SK-N-SH (cell line): ENCODE results near the gene BSG. TPM values are rescaled to one million over a fixed set of nuclear protein-coding genes. Genes with fewer than 3 reads are reported as not detected.

Source experiments
- CTCF ChIA-PET: fragments of 300-600, 350-600 bp; formaldehyde crosslinking; extraction: SDS; loops from one replicate; lab custom pipeline; 2021; lab: Yijun Ruan, JAX
- POLR2A ChIA-PET: fragments of 350-600 bp; sonication (Branson Sonifier 250); formaldehyde crosslinking; extraction: SDS; loops from one replicate; lab custom pipeline; 2020; ENCODE audit warnings: antibody characterized with exemption, inconsistent platforms; lab: Yijun Ruan, JAX
- DNase-seq: peaks from one replicate; pipeline ENCODE4 v3.0.0; 2012
- H2AFZ ChIP-seq: fragments of 200-600 bp; sonication (generic); 2 replicates; pipeline ENCODE4 v1.8.1; 2016; ENCODE audit warnings: antibody characterized with exemption, mild to moderate bottlenecking, low read depth
- H3F3A ChIP-seq: fragments of 200-600 bp; sonication (generic); replicated peaks from 2 replicates; pipeline ENCODE3; 2016; ENCODE audit warnings: antibody characterized with exemption, mild to moderate bottlenecking; ENCODE audit not compliant: insufficient read depth
- H3K27ac ChIP-seq, 2 experiments: fragments of 200-500 bp in 1 of 2; fragments of 200-600 bp in 1 of 2; sonication (Bioruptor generic) in 1 of 2; sonication (generic), shearing (Covaris generic) in 1 of 2; 2 replicates each; pipeline versions ENCODE4 v1.5.1 to v1.6.1; 2014 to 2016; ENCODE audit warnings: low read depth in 2 of 2, inconsistent platforms in 1 of 2, low read length in 1 of 2, mild to moderate bottlenecking in 1 of 2, mixed read lengths in 1 of 2
- H3K27me3 ChIP-seq: fragments of 200-600 bp; sonication (generic), shearing (Covaris generic); 2 replicates; pipeline ENCODE4 v1.6.1; 2016; ENCODE audit warnings: mixed run types; ENCODE audit not compliant: insufficient read depth
- H3K36me3 ChIP-seq, 2 experiments: fragments of 200-500 bp in 1 of 2; fragments of 200-600 bp in 1 of 2; sonication (Bioruptor generic) in 1 of 2; sonication (generic) in 1 of 2; replicated peaks in 1 of 2; 2 replicates each; pipeline versions ENCODE3 to v1.5.1; 2014 to 2016; ENCODE audit warnings: low read length in 1 of 2, mild to moderate bottlenecking in 1 of 2; ENCODE audit not compliant: insufficient read depth in 2 of 2, control insufficient read depth in 1 of 2
- H3K4me1 ChIP-seq, 2 experiments: fragments of 200-500 bp in 1 of 2; fragments of 200-600 bp in 1 of 2; sonication (Bioruptor generic) in 1 of 2; sonication (generic), shearing (Covaris generic) in 1 of 2; 2 replicates each; pipeline versions ENCODE4 v1.5.1 to v1.6.1; 2014 to 2016; ENCODE audit warnings: low read depth in 1 of 2, low read length in 1 of 2, mixed run types in 1 of 2; ENCODE audit not compliant: insufficient read depth in 2 of 2, control insufficient read depth in 1 of 2
- H3K4me2 ChIP-seq: fragments of 200-600 bp; sonication (generic), shearing (Covaris generic); 2 replicates; pipeline ENCODE4 v1.6.1; 2017; ENCODE audit warnings: mixed run types
- H3K4me3 ChIP-seq, 2 experiments: fragments of 200-500 bp in 1 of 2; fragments of 200-600 bp in 1 of 2; sonication (Bioruptor generic) in 1 of 2; sonication (generic), shearing (Covaris generic) in 1 of 2; 2 replicates each; pipeline versions ENCODE4 v1.5.1 to v1.8.1; 2014 to 2016; ENCODE audit warnings: low read depth in 2 of 2, inconsistent platforms in 1 of 2, low read length in 1 of 2, mild to moderate bottlenecking in 1 of 2, mixed read lengths in 1 of 2, moderate library complexity in 1 of 2
- H3K79me2 ChIP-seq: fragments of 200-600 bp; sonication (generic); 2 replicates; pipeline ENCODE4 v1.8.1; 2017; ENCODE audit warnings: mild to moderate bottlenecking; ENCODE audit not compliant: insufficient read depth
- H3K9ac ChIP-seq: fragments of 200-600 bp; sonication (generic); 2 replicates; pipeline ENCODE4 v1.6.1; 2017; ENCODE audit warnings: mixed run types
- H3K9me2 ChIP-seq: fragments of 200-600 bp; sonication (generic); 2 replicates; pipeline ENCODE4 v1.6.1; 2017; ENCODE audit warnings: mixed run types
- H3K9me3 ChIP-seq: fragments of 200-600 bp; sonication (generic); 2 replicates; pipeline ENCODE4 v1.6.1; 2017; ENCODE audit warnings: mixed run types, mild to moderate bottlenecking, moderate library complexity
- H4K20me1 ChIP-seq: fragments of 200-600 bp; sonication (generic); 2 replicates; pipeline ENCODE4 v1.6.1; 2017; ENCODE audit warnings: mild to moderate bottlenecking, mixed run types; ENCODE audit not compliant: insufficient read depth
- CHD2 ChIP-seq: fragments of 150-350 bp; IDR thresholded peaks from 2 replicates; pipeline ENCODE4 v1.6.1; 2018; ENCODE audit warnings: low read length; ENCODE audit not compliant: partially characterized antibody
- ELF1 ChIP-seq: IDR thresholded peaks from 2 replicates; pipeline ENCODE4 v1.4.0; 2012
- EP300 ChIP-seq, 2 experiments: IDR thresholded peaks; 2 replicates each; pipeline versions ENCODE4 v1.4.0 to v1.6.1; 2012; ENCODE audit warnings: borderline replicate concordance in 1 of 2, low read depth in 1 of 2, low read length in 1 of 2
- FOXJ3 ChIP-seq: sonication (generic); formaldehyde crosslinking; IDR thresholded peaks from 2 replicates; pipeline ENCODE4 v1.5.1; 2020; ENCODE audit warnings: mild to moderate bottlenecking, missing genetic modification reagents
- MXI1 ChIP-seq: IDR thresholded peaks from 2 replicates; pipeline ENCODE4 v1.6.1; 2012; ENCODE audit warnings: mild to moderate bottlenecking, low read depth, low read length, improper control_type of control experiment
- NFIC ChIP-seq: IDR thresholded peaks from 2 replicates; pipeline ENCODE4 v1.4.0; 2012; ENCODE audit warnings: borderline replicate concordance
- POLR2AphosphoS5 ChIP-seq: IDR thresholded peaks from 2 replicates; pipeline ENCODE4 v1.6.1; 2012; ENCODE audit warnings: low read depth, low read length
- RFX5 ChIP-seq: IDR thresholded peaks from 2 replicates; pipeline ENCODE4 v1.6.1; 2012; ENCODE audit warnings: mild to moderate bottlenecking, improper control_type of control experiment, low read length
- TAF1 ChIP-seq: IDR thresholded peaks from 2 replicates; pipeline ENCODE4 v1.6.1; 2012; ENCODE audit warnings: low read depth, mild to moderate bottlenecking, low read length, moderate library complexity, borderline replicate concordance
- TCF12 ChIP-seq: IDR thresholded peaks from 2 replicates; pipeline ENCODE4 v1.4.0; 2012
- TEAD4 ChIP-seq: IDR thresholded peaks from 2 replicates; pipeline ENCODE4 v1.4.0; 2012; ENCODE audit warnings: mild to moderate bottlenecking, borderline replicate concordance; ENCODE audit not compliant: insufficient read depth
- WGBS: methylation state at CpG from one replicate; pipeline ENCODE4 v1.1.6; 2017; ENCODE audit warnings: low lambda C conversion rate; 5-methylcytosine and 5-hydroxymethylcytosine counted together
- polyA plus RNA-seq, 3 experiments: library from polyadenylated mRNA; depleted of rRNA; stranded (reverse); fragments of >200 nt; gene quantifications; 2 replicates each; pipeline ENCODE4 v1.2.3, GENCODE V29; 2012
- TF ChIP-seq, protein P1 (sequence below): fragments of 200-600 bp; sonication (generic); IDR thresholded peaks from 2 replicates; pipeline ENCODE4 v1.6.1; 2017; ENCODE audit warnings: antibody characterized with exemption, mild to moderate bottlenecking, moderate library complexity
- TF ChIP-seq, protein P2 (sequence below): fragments of 150-350 bp; IDR thresholded peaks from 2 replicates; pipeline ENCODE4 v1.6.1; 2016; ENCODE audit warnings: mild to moderate bottlenecking, low read depth, low read length

The BSG gene
- polyA plus RNA-seq, 1 of the 3 experiments (the other 2 are of a cell fraction), result 835 TPM

- TF ChIP-seq TAF1, result no peak
- TF ChIP-seq, protein P1, sequence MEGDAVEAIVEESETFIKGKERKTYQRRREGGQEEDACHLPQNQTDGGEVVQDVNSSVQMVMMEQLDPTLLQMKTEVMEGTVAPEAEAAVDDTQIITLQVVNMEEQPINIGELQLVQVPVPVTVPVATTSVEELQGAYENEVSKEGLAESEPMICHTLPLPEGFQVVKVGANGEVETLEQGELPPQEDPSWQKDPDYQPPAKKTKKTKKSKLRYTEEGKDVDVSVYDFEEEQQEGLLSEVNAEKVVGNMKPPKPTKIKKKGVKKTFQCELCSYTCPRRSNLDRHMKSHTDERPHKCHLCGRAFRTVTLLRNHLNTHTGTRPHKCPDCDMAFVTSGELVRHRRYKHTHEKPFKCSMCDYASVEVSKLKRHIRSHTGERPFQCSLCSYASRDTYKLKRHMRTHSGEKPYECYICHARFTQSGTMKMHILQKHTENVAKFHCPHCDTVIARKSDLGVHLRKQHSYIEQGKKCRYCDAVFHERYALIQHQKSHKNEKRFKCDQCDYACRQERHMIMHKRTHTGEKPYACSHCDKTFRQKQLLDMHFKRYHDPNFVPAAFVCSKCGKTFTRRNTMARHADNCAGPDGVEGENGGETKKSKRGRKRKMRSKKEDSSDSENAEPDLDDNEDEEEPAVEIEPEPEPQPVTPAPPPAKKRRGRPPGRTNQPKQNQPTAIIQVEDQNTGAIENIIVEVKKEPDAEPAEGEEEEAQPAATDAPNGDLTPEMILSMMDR, result no peak
- no peak for TF ChIP-seq TEAD4
Observed at GRCh38 chr19:607301-608154, 35.1 kb downstream of the BSG start (continued).

DNA sequence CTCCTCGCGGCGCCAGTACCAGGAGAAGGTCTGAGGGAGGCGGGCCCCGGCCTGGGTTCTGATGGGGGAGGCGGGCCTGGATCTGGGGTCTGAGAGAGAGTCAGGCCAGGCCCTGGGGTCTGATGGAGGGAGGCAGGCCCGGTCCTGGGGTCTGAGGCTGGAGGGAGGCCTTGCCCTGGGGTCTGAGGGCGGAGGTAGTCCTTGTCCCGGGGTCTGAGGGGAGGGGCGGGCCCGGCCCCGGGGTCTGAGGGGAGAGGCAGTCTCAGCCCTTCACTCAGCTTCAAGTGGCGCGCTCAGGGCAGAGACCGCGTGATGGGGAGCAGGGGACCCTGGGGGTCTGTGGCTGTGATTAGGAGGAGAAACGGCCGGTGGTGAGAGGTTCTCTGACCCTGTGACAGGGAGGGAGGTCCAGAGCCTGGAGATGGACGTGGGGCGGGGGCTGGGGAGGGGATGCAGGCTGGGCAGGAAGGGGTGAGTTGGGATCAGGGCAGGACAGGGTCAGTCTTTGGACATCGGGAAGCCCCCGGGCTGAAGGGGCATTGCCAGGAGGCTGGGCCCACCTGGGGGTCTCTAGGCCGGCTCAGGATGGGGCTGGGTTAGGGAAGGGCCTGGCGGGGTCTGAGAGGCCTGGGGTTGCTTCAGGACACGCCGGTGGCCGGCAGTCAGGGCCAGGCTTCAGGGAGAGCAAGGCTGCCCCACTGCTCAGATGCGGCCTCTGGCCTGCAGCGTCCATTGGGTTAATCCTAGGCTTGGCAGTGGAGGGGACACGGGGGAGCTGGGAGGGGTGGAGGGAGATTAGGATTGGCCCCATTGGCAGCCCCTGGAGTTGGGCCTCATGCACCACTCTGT is 36.0 kb downstream of the BSG start:
- WGBS, result 78% methylated on average over 25 of the region's 30 CpGs

GRCh38 chr19:609004-609346 is 36.6 kb downstream of the BSG start:
- Histone ChIP-seq H3F3A (peaks cover 26% of the 10 kb centered on the region), H3K9me2 (no peaks in the 10 kb centered on the region), H3K79me2 (no peaks in the 10 kb centered on the region), H2AFZ (no peak overlapping the region), H3K4me3 (no peak overlapping the region), H3K36me3 (no peaks in the 10 kb centered on the region), H3K9ac (no peak overlapping the region), H3K4me2 (no peak overlapping the region), H3K27ac (peak overlapping the region in 1 of 2 experiments; percentile 80; a peak in 2 of 4 replicates), H3K4me1 (peaks cover 5 to 35% of the 10 kb centered on the region in 2 experiments; a peak in 3 of 4 replicates), H3K9me3 (no peaks in the 10 kb centered on the region), H4K20me1 (no peaks in the 10 kb centered on the region), H3K27me3 (no peaks in the 10 kb centered on the region)
- DNase-seq, result peak; percentile 89
- ChIA-PET POLR2A (no interaction called here), CTCF (no interaction called here)
- no CpG with 5 or more reads among the region's 22 CpGs for WGBS
- TF ChIP-seq EP300 (IDR thresholded peaks at IDR 0.05; ENCODE audit: borderline replicate concordance in 1 of 2, low read depth in 1 of 2, low read length in 1 of 2), result peak in 1 of 2 experiments; percentile 19; a peak in 1 of 4 replicates
- TF ChIP-seq NFIC, result peak; percentile 85
- TF ChIP-seq CHD2, result peak; percentile 33
- TF ChIP-seq TCF12, result 0 out of 2 replicates have a peak, but pooled peaks have one; percentile 4
- no peak for TF ChIP-seq POLR2AphosphoS5

More for the DNA sequence above, 36.0 kb downstream of the BSG start:
- H3K9ac ChIP-seq, result no peak overlapping the region
- H3K36me3 ChIP-seq, result no peaks in the 10 kb centered on the region
- no peaks in the 10 kb centered on the region for H3K27me3 ChIP-seq
- H3K27ac ChIP-seq, result peak overlapping the region in 1 of 2 experiments; percentile 80; a peak in 2 of 4 replicates
- CTCF ChIA-PET, result interaction anchor here (1.0 kb wide), 1 partner anchor 55 kb away, joined by 3 read pairs; the partner anchor contains the start of gene RNF126
- H2AFZ ChIP-seq, result no peak overlapping the region
- H3F3A ChIP-seq, result peaks cover 26% of the 10 kb centered on the region
- peak; percentile 88 for DNase-seq
- no peaks in the 10 kb centered on the region for H3K9me3 ChIP-seq
- H3K4me1 ChIP-seq, result peaks cover 5 to 35% of the 10 kb centered on the region in 2 experiments; a peak in 3 of 4 replicates
- no peaks in the 10 kb centered on the region for H3K9me2 ChIP-seq
- H3K79me2 ChIP-seq, result no peaks in the 10 kb centered on the region
- no peaks in the 10 kb centered on the region for H4K20me1 ChIP-seq
- peak overlapping the region in 1 of 2 experiments; percentile 7; a peak in 1 of 4 replicates for H3K4me3 ChIP-seq
- no peak overlapping the region for H3K4me2 ChIP-seq
- TF ChIP-seq CHD2 (no peak), RFX5 (no peak), ELF1 (no peak), MXI1 (no peak), FOXJ3 (CRISPR knock-in tag) (no peak)
- TF ChIP-seq, protein P2, sequence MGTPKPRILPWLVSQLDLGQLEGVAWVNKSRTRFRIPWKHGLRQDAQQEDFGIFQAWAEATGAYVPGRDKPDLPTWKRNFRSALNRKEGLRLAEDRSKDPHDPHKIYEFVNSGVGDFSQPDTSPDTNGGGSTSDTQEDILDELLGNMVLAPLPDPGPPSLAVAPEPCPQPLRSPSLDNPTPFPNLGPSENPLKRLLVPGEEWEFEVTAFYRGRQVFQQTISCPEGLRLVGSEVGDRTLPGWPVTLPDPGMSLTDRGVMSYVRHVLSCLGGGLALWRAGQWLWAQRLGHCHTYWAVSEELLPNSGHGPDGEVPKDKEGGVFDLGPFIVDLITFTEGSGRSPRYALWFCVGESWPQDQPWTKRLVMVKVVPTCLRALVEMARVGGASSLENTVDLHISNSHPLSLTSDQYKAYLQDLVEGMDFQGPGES, result no peak
- POLR2A ChIA-PET, result no interaction called here
